ENCODE results near the gene THOP1. TPM values are rescaled to one million over a fixed set of nuclear protein-coding genes. Genes with fewer than 3 reads are reported as not detected.
A peak's percentile ranks its signal among the peaks of the same experiment; 100 is the strongest.

The THOP1 gene
- total and polyA plus RNA-seq, 2 donors from 2014 or later: 36.8 to 42.9 TPM

DNA sequence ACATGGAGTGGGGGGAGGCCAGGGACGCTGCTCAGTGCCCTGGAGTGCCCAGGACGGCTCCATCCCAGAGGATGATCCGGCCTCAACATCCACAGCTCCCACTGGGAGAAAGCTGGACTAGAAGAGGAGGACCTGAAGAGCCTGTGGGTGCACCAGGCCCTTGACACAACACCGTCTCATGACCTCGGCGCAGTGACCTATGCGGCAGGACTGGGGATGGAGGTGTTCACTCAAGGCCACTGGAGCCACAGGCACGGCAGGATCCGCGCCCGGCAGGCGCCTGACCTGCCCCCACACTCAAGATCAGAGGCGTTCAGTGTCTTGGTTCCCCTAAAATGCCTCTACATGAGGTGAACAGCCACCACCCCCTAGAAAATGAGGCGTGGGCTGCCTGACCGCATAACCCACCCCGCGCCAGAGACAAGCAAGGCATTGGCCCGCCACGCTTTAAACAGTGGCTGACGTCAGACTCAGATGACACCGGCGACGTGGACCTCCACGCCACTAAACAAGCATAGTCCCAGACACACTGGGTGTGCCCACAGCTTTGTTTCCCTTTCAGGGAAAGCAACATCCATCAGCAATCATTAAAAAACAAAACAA lies 10.2 kb upstream of the THOP1 start:
- Histone ChIP-seq H3K4me3 (ENCODE audit: low read length in 3 of 3) (peak overlapping the region in 1 of 3 donors; percentile 50), H3K9me3 (ENCODE audit: control insufficient read depth in 2 of 3, insufficient read depth in 1 of 3, low read length in 3 of 3) (no peaks in the 10 kb centered on the region), H3K4me1 (ENCODE audit: control insufficient read depth in 2 of 3, insufficient read depth in 2 of 3, low read depth in 1 of 3, low read length in 3 of 3) (peaks cover 0 to 32% (median 16%) of the 10 kb centered on the region in 3 donors), H3K9ac (ENCODE audit: low read length in 3 of 3) (peak overlapping the region in 1 of 3 donors; percentile 16), H3K27ac (ENCODE audit: low read depth in 2 of 2, low read length in 2 of 2) (peak overlapping the region; percentile 93), H3K27me3 (ENCODE audit: control insufficient read depth, insufficient read depth, low read length) (no peaks in the 10 kb centered on the region), H3K36me3 (ENCODE audit: control insufficient read depth in 2 of 3, insufficient read depth in 3 of 3, low read length in 3 of 3) (no peaks in the 10 kb centered on the region)
- intact Hi-C loops (cut with DNase I): no loop called here
- FAIRE-seq (no peak), DNase-seq (no peak)
- TF ChIP-seq, protein P1, sequence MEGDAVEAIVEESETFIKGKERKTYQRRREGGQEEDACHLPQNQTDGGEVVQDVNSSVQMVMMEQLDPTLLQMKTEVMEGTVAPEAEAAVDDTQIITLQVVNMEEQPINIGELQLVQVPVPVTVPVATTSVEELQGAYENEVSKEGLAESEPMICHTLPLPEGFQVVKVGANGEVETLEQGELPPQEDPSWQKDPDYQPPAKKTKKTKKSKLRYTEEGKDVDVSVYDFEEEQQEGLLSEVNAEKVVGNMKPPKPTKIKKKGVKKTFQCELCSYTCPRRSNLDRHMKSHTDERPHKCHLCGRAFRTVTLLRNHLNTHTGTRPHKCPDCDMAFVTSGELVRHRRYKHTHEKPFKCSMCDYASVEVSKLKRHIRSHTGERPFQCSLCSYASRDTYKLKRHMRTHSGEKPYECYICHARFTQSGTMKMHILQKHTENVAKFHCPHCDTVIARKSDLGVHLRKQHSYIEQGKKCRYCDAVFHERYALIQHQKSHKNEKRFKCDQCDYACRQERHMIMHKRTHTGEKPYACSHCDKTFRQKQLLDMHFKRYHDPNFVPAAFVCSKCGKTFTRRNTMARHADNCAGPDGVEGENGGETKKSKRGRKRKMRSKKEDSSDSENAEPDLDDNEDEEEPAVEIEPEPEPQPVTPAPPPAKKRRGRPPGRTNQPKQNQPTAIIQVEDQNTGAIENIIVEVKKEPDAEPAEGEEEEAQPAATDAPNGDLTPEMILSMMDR (IDR thresholded peaks at IDR 0.05; ENCODE audit: borderline replicate concordance, extremely low read depth, insufficient read depth): no peak

DNA sequence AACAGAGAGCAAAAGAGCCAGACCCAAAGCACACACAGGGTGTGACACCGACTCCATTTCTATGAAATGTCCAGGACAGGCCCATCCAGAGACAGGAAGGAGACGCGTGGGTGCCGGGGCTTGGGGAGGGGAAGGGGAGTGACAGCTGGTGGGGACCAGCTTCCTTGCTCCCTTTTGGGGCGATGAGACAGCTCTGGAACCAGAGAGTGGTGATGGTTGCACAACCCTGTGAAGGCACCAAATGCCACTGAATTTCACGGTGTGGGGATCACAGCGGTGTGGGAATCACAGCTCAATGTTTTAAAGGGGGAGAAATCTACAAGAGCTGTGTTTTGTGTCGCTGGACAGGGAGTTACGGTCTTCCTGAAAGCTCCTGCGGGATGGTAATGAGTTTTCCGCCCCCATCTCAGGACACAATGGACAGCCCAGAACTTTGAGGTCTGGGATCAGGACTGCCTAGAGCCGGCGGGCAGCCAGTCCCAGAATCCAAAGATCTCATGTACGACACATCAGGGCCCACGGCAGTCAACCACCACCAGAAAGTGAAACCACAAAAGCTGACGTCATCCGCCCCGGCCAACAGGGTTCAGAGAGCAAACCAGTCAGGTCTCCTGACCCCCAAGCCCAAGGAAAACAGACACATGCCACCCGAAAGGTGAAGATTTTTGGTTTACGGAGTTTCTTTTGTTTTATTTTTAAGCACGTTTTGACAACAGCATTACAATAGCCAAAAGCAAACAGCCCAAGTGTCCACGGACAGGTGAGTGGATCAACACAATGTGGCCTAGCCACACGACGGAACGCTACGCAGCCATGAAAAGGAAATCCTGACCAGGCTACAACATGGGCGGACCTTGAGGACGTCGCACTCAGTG lies 9.5 kb upstream of the THOP1 start:
- Histone ChIP-seq H3K9ac (ENCODE audit: low read length in 3 of 3) (peak overlapping the region in 2 of 3 donors; percentile 15 to 64), H3K4me3 (ENCODE audit: low read length in 3 of 3) (peak overlapping the region in 2 of 3 donors; percentile 33 to 50), H3K27ac (ENCODE audit: low read depth in 2 of 2, low read length in 2 of 2) (peak overlapping the region; percentile 93), H3K27me3 (ENCODE audit: control insufficient read depth, insufficient read depth, low read length) (no peaks in the 10 kb centered on the region), H3K4me1 (ENCODE audit: control insufficient read depth in 2 of 3, insufficient read depth in 2 of 3, low read depth in 1 of 3, low read length in 3 of 3) (peaks cover 0 to 32% (median 18%) of the 10 kb centered on the region in 3 donors), H3K36me3 (ENCODE audit: control insufficient read depth in 2 of 3, insufficient read depth in 3 of 3, low read length in 3 of 3) (no peaks in the 10 kb centered on the region), H3K9me3 (ENCODE audit: control insufficient read depth in 2 of 3, insufficient read depth in 1 of 3, low read length in 3 of 3) (no peaks in the 10 kb centered on the region)
- FAIRE-seq (no peak), DNase-seq (peak in 1 of 5 donors; percentile 31)
- TF ChIP-seq, protein P1 (IDR thresholded peaks at IDR 0.05; ENCODE audit: borderline replicate concordance, extremely low read depth, insufficient read depth): no peak
- intact Hi-C loops (cut with DNase I): no loop called here

DNA sequence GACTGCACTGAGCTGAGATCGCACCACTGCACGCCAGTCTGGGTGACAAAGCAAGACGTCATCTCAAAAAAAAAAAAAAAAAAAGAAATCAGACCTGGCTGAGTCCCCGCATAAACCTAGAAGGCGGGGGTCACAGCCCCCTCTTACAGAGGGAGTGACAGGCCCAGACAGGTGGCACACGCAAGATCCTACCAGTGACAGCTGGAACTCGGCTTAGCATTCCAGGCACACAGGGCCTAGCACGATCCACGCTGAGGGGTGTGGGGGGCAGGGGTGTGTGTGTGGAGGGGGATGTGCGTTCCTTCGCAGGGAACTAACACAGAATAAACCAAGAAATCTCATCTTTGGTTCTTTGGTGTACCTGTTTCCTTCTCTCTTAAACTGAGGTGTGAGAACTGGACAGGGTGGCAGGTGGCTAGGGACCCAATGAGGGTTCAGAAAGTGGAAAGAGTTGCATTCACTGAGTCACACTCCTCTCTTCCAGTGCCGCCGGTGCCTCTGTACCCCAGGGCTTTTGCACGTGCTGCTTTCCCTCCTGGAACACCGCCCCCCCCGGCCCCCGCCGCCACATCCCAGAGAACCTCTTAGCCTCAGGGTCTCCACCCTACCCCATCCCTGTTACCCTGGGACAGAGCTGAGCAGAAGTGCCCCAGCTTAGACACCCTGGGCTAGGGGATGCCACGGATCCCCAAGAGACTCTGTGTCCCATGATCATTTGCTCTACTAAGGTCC lies 7.2 kb upstream of the THOP1 start:
- no peak overlapping the region for H3K27ac ChIP-seq (ENCODE audit: low read depth in 2 of 2, low read length in 2 of 2)
- intact Hi-C loops (cut with DNase I): no loop called here
- TF ChIP-seq, protein P1 (IDR thresholded peaks at IDR 0.05; ENCODE audit: borderline replicate concordance, extremely low read depth, insufficient read depth): no peak
- H3K4me3 ChIP-seq (ENCODE audit: low read length in 3 of 3): no peak overlapping the region
- H3K9ac ChIP-seq (ENCODE audit: low read length in 3 of 3): no peak overlapping the region
- H3K27me3 ChIP-seq (ENCODE audit: control insufficient read depth, insufficient read depth, low read length): no peaks in the 10 kb centered on the region
- no peaks in the 10 kb centered on the region for H3K9me3 ChIP-seq (ENCODE audit: control insufficient read depth in 2 of 3, insufficient read depth in 1 of 3, low read length in 3 of 3)
- peaks cover 0 to 37% (median 24%) of the 10 kb centered on the region in 3 donors for H3K4me1 ChIP-seq (ENCODE audit: control insufficient read depth in 2 of 3, insufficient read depth in 2 of 3, low read depth in 1 of 3, low read length in 3 of 3)
- no peak for FAIRE-seq
- DNase-seq: no peak
- no peaks in the 10 kb centered on the region for H3K36me3 ChIP-seq (ENCODE audit: control insufficient read depth in 2 of 3, insufficient read depth in 3 of 3, low read length in 3 of 3)
